Dendritic cell treated with granulocyte-macrophage colony-stimulating factor and Interleukin-4, amounts not matched to agents 40 ng/mL and 50 ng/mL, for 4 days (primary cell): Measurements from ENCODE around the gene MBTPS2.

Experiments used
- H3K27ac Mint-ChIP-seq: one replicate; pipeline ENCODE4 v1.8.0; 2022; ENCODE audit warnings: mild to moderate bottlenecking, mixed read lengths
- H3K27me3 Mint-ChIP-seq: one replicate; pipeline ENCODE4 v1.8.0; 2022; ENCODE audit warnings: mild to moderate bottlenecking, mixed read lengths
- H3K36me3 Mint-ChIP-seq: one replicate; pipeline ENCODE4 v1.8.0; 2022; ENCODE audit warnings: low read depth, mixed read lengths
- H3K4me1 Mint-ChIP-seq: one replicate; pipeline ENCODE4 v1.8.0; 2022; ENCODE audit warnings: low read depth, mixed read lengths
- H3K4me3 Mint-ChIP-seq: one replicate; pipeline ENCODE4 v1.8.0; 2022; ENCODE audit warnings: mild to moderate bottlenecking, moderate library complexity, mixed read lengths
- H3K9me3 Mint-ChIP-seq: one replicate; pipeline ENCODE4 v1.8.0; 2022; ENCODE audit warnings: mixed read lengths
- intact Hi-C: fragments of 100-400 bp; cut with micrococcal nuclease; formaldehyde crosslinking; loops from one replicate; pipeline ENCODE4 v1.15.0; 2022

MBTPS2 gene

GRCh38 chrX:21875013-21875412 lies 35.6 kb downstream of the MBTPS2 start:
- intact Hi-C loops, result no loop called here
- Mint-ChIP-seq H3K4me1 (no peaks in the 10 kb centered on the region), H3K27ac (no peak overlapping the region), H3K36me3 (no peaks in the 10 kb centered on the region), H3K9me3 (no peaks in the 10 kb centered on the region), H3K4me3 (no peak overlapping the region), H3K27me3 (no peaks in the 10 kb centered on the region)

DNA sequence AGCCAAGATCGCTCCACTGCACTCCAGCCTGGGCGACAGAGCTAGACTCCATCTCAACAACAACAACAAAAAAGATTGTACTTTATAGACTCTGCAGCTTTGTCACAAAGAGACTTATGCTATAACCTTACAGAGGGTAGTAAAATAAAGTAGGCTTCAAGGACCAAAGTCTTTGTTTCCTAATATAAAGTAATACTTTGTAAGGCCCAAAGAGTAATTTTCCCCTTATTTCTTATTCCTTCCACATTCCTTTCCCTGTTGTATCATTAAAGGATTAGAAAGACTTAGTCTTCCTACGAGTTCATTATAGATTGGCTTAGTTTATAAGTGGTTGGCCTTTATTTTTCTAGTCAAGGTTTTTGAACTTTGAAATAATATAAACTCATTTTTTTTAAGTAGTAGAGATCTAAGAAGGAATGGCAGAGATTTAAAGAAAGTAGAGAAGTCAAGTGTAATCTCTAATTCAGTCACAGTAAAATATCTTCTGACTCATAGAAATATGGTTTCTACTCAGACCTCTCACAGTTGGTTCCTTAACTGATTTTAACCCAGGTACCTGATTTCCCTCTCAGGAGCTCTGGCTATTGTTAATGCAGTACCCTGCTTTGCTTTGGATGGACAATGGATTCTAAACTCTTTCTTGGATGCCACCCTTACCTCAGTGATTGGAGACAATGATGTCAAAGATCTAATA lies 42.6 kb downstream of the MBTPS2 start:
- Mint-ChIP-seq H3K27ac (no peak overlapping the region), H3K36me3 (peaks cover 6% of the 10 kb centered on the region), H3K27me3 (no peaks in the 10 kb centered on the region), H3K4me3 (no peak overlapping the region), H3K9me3 (no peaks in the 10 kb centered on the region), H3K4me1 (peaks cover 8% of the 10 kb centered on the region)
- intact Hi-C loops, result loop anchor here (10.0 kb wide), 1 partner anchor 73 kb away; no protein-coding TSS in a partner anchor

GRCh38 chrX:21883258-21883657 lies 43.8 kb downstream of the MBTPS2 start:
- Mint-ChIP-seq H3K36me3 (peaks cover 6% of the 10 kb centered on the region), H3K27ac (peak overlapping the region; percentile 72), H3K27me3 (no peaks in the 10 kb centered on the region), H3K4me3 (no peak overlapping the region), H3K9me3 (no peaks in the 10 kb centered on the region), H3K4me1 (peaks cover 8% of the 10 kb centered on the region)
- intact Hi-C loops, result loop anchor here (10.0 kb wide), 1 partner anchor 72 kb away; no protein-coding TSS in a partner anchor

- Mint-ChIP-seq H3K27ac (no peak overlapping the region), H3K27me3 (no peaks in the 10 kb centered on the region), H3K4me1 (peaks cover 8% of the 10 kb centered on the region), H3K4me3 (no peak overlapping the region), H3K36me3 (peaks cover 6% of the 10 kb centered on the region), H3K9me3 (no peaks in the 10 kb centered on the region)
- intact Hi-C loops, result loop anchor here (10.0 kb wide), 1 partner anchor 69 kb away; no protein-coding TSS in a partner anchor
Observed at GRCh38 chrX:21885568-21885967, 46.2 kb downstream of the MBTPS2 start.

DNA sequence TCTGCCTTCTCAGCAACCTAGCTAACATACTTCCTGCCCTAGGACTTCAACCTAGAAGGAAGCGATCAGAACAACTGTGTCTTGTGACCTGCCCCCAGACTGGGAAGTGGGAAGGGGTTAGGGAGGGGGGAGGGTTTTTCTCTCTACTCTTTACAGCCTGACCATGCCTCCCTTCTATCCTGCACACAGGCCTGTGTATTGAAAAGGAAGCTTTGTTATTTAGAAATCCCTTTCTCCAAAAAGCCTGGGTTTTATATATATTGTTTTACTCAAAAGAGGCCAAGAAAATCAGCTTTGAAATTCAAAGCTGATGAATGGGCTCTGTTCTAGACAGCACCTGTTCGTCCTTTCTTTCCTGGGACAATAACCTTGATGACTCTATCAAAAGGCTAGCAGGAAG lies 65.9 kb downstream of the MBTPS2 start:
- Mint-ChIP-seq H3K4me1 (peaks cover 4% of the 10 kb centered on the region), H3K27ac (no peak overlapping the region), H3K9me3 (no peaks in the 10 kb centered on the region), H3K27me3 (no peaks in the 10 kb centered on the region), H3K4me3 (no peak overlapping the region), H3K36me3 (no peaks in the 10 kb centered on the region)
- intact Hi-C loops, result no loop called here

GRCh38 chrX:21905953-21906352 lies 66.5 kb downstream of the MBTPS2 start:
- no peaks in the 10 kb centered on the region for H3K9me3 Mint-ChIP-seq
- H3K4me3 Mint-ChIP-seq, result no peak overlapping the region
- intact Hi-C loops, result no loop called here
- H3K36me3 Mint-ChIP-seq, result no peaks in the 10 kb centered on the region
- no peak overlapping the region for H3K27ac Mint-ChIP-seq
- peaks cover 4% of the 10 kb centered on the region for H3K4me1 Mint-ChIP-seq
- no peaks in the 10 kb centered on the region for H3K27me3 Mint-ChIP-seq

DNA sequence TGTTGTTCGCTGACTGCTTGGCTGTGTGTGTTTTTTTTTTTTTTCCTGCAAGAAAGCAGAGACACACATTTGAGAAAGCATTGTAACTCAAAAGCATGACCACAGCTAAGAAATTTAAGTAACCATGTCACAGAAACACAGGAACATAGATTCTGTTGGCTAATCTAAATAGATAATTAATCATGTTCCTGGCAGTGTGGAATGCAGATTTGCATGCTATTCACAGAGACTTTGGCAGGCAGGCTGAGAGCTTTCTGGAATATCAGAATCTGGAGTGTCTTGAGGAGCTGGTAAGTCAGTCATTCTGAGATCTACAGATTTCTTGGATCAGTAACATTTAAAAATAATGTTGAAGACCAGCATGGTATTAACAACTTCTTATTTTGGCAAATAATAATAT lies 67.8 kb downstream of the MBTPS2 start:
- Mint-ChIP-seq H3K27ac (no peak overlapping the region), H3K4me1 (peaks cover 4% of the 10 kb centered on the region), H3K4me3 (no peak overlapping the region), H3K27me3 (no peaks in the 10 kb centered on the region), H3K9me3 (no peaks in the 10 kb centered on the region), H3K36me3 (no peaks in the 10 kb centered on the region)
- intact Hi-C loops, result no loop called here

DNA sequence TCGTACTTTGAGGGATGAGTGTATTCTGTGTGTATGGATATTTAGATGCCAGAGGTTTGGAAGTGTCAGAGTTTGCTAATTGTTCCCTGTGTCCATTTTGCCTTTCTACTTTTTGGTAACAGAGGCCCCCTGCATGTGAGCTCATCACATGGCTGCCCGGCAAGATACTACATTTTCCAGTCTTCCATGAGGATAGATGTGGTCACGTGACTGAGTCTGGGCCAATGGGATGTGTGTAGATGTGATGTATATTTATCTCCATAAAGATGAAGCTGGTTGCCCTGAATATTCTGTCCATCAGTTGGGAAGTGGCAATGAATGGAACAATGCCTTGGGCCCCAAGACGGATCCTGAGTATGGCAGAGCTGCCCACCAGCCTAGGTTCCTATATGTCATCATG lies 72.1 kb downstream of the MBTPS2 start:
- no peaks in the 10 kb centered on the region for H3K4me1 Mint-ChIP-seq
- no peak overlapping the region for H3K27ac Mint-ChIP-seq
- intact Hi-C loops, result no loop called here
- H3K4me3 Mint-ChIP-seq, result no peak overlapping the region
- H3K27me3 Mint-ChIP-seq, result no peaks in the 10 kb centered on the region
- no peaks in the 10 kb centered on the region for H3K36me3 Mint-ChIP-seq
- no peaks in the 10 kb centered on the region for H3K9me3 Mint-ChIP-seq

DNA sequence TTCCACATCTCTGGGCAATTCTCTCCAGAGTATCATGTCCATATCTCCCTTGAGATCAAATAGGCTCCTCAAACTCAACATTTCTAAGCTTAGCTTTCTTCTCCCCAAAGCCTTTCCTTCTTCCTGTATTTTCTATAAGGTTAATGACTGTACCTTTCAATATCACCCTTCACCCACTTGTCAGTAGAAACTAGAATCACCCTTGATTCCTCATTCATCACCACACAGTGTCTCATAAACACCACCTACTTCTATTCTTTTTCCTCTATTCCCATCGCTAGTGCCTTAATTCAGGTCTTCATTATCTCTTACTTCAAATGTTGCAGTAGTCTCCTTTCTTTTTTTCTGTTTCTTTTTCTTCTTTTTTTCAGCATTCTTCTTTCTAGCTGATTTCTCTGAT lies 72.8 kb downstream of the MBTPS2 start:
- no peaks in the 10 kb centered on the region for H3K36me3 Mint-ChIP-seq
- no peak overlapping the region for H3K27ac Mint-ChIP-seq
- H3K27me3 Mint-ChIP-seq, result no peaks in the 10 kb centered on the region
- no peak overlapping the region for H3K4me3 Mint-ChIP-seq
- intact Hi-C loops, result no loop called here
- H3K9me3 Mint-ChIP-seq, result no peaks in the 10 kb centered on the region
- no peaks in the 10 kb centered on the region for H3K4me1 Mint-ChIP-seq

- Mint-ChIP-seq H3K27ac (no peak overlapping the region), H3K27me3 (no peaks in the 10 kb centered on the region), H3K9me3 (no peaks in the 10 kb centered on the region), H3K36me3 (no peaks in the 10 kb centered on the region), H3K4me1 (no peaks in the 10 kb centered on the region), H3K4me3 (no peak overlapping the region)
- intact Hi-C loops, result no loop called here
Observed at GRCh38 chrX:21912989-21913388, 73.6 kb downstream of the MBTPS2 start.

- peaks cover 21% of the 10 kb centered on the region for H3K4me1 Mint-ChIP-seq
- H3K27ac Mint-ChIP-seq, result peak overlapping the region; percentile 61
- H3K4me3 Mint-ChIP-seq, result peak overlapping the region; percentile 17
- intact Hi-C loops, result loop anchor here (2.0 kb wide), 1 partner anchor 15 kb away; the partner anchor contains the start of gene SMS
- H3K9me3 Mint-ChIP-seq, result peaks cover 12% of the 10 kb centered on the region
- no peaks in the 10 kb centered on the region for H3K27me3 Mint-ChIP-seq
- H3K36me3 Mint-ChIP-seq, result no peaks in the 10 kb centered on the region
Observed at GRCh38 chrX:21926116-21926515, 86.7 kb downstream of the MBTPS2 start.

DNA sequence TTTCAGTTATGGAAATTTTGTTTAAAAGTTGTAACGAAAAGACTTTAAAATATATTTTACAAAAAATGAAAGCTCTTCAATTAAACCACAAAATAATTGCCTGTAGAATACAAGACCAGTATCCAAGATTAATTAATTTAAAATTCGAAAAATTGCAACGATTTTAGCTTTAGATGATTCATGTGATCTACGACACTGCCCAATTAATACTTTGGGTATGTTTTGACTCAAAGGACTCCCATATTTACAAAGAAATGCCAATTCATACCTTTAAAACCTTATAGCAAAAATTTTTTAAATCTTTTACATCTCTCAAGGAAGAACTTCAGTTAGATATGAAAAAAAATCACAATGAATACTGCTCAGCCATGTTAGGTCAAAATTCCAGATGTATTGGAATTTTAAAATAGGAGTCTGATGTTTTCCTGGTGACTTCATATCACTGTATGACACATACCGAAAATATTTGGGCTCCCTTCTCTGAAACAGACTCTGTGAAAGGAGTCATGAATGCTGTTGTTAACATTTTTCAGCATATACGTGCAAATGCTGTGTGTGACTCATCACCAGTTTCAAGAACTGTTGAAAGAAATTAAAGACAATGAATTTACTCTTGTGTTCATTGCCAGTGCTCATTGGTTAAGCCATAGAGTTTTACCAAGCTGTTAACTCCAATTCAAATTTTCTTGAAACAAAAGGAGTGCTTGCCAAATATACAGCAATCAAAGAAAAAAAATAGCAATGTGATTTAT lies 87.3 kb downstream of the MBTPS2 start:
- intact Hi-C loops, result loop anchor here (2.0 kb wide), 1 partner anchor 14 kb away; the partner anchor contains the start of gene SMS
- H3K9me3 Mint-ChIP-seq, result peaks cover 12% of the 10 kb centered on the region
- H3K36me3 Mint-ChIP-seq, result no peaks in the 10 kb centered on the region
- no peaks in the 10 kb centered on the region for H3K27me3 Mint-ChIP-seq
- peaks cover 24% of the 10 kb centered on the region for H3K4me1 Mint-ChIP-seq
- H3K27ac Mint-ChIP-seq, result peak overlapping the region; percentile 61
- H3K4me3 Mint-ChIP-seq, result no peak overlapping the region

GRCh38 chrX:21929209-21929608 lies 89.8 kb downstream of the MBTPS2 start:
- H3K9me3 Mint-ChIP-seq, result peaks cover 12% of the 10 kb centered on the region
- peaks cover 34% of the 10 kb centered on the region for H3K4me1 Mint-ChIP-seq
- H3K27ac Mint-ChIP-seq, result peak overlapping the region; percentile 62
- no peaks in the 10 kb centered on the region for H3K36me3 Mint-ChIP-seq
- no peaks in the 10 kb centered on the region for H3K27me3 Mint-ChIP-seq
- intact Hi-C loops, result no loop called here
- no peak overlapping the region for H3K4me3 Mint-ChIP-seq

- H3K36me3 Mint-ChIP-seq, result no peaks in the 10 kb centered on the region
- intact Hi-C loops, result no loop called here
- no peaks in the 10 kb centered on the region for H3K27me3 Mint-ChIP-seq
- H3K4me3 Mint-ChIP-seq, result no peak overlapping the region
- peaks cover 12% of the 10 kb centered on the region for H3K9me3 Mint-ChIP-seq
- H3K4me1 Mint-ChIP-seq, result peaks cover 34% of the 10 kb centered on the region
- no peak overlapping the region for H3K27ac Mint-ChIP-seq
Observed at GRCh38 chrX:21930986-21931385, 91.6 kb downstream of the MBTPS2 start.
